SJCRH30 (cell line): ENCODE measurements around the gene CNGA2. TPM values are rescaled to one million over a fixed set of nuclear protein-coding genes. Genes with fewer than 3 reads are reported as not detected.

Experiments used
- DNase-seq, 2 experiments: peaks; one replicate each; pipeline ENCODE4 v3.0.0-alpha.2; 2015 to 2020
- H3K27ac ChIP-seq: fragments of 250-450 bp; sonication (Bioruptor Pico); 2 replicates; pipeline ENCODE4 v1.5.1; 2020; ENCODE audit warnings: mild to moderate bottlenecking, moderate library complexity
- H3K27me3 ChIP-seq: fragments of 250-450 bp; sonication (Bioruptor Pico); 2 replicates; pipeline ENCODE4 v1.5.1; 2020; ENCODE audit warnings: mild to moderate bottlenecking, moderate library complexity
- H3K36me3 ChIP-seq: fragments of 250-450 bp; sonication (Bioruptor Pico); 2 replicates; pipeline ENCODE4 v1.5.1; 2020; ENCODE audit warnings: mild to moderate bottlenecking, moderate library complexity
- H3K4me1 ChIP-seq: fragments of 250-450 bp; sonication (Bioruptor Pico); 2 replicates; pipeline ENCODE4 v1.5.1; 2020; ENCODE audit warnings: mild to moderate bottlenecking, moderate library complexity
- H3K4me3 ChIP-seq: fragments of 250-450 bp; sonication (Bioruptor Pico); 2 replicates; pipeline ENCODE4 v1.5.1; 2020; ENCODE audit warnings: mild to moderate bottlenecking, moderate library complexity
- H3K9me3 ChIP-seq: fragments of 250-450 bp; sonication (Bioruptor Pico); replicated peaks from 2 replicates; pipeline ENCODE4 v1.5.1; 2020; ENCODE audit warnings: mild to moderate bottlenecking, moderate library complexity
- total RNA-seq: library from RNA; depleted of rRNA; stranded (reverse); fragments of >200 nt; shearing (Covaris generic); gene quantifications from 2 replicates; pipeline ENCODE4 v1.2.3, GENCODE V29; 2014

Gene CNGA2
- total RNA-seq, 1 experiment from 2014 or later = not detected

- H3K4me3 ChIP-seq = no peak overlapping the region
- H3K9me3 ChIP-seq = no peaks in the 10 kb centered on the region
- no peak for DNase-seq
- H3K36me3 ChIP-seq = no peaks in the 10 kb centered on the region
- H3K27ac ChIP-seq = no peak overlapping the region
- no peaks in the 10 kb centered on the region for H3K4me1 ChIP-seq
- H3K27me3 ChIP-seq = no peaks in the 10 kb centered on the region
These were observed 9.3 kb upstream of the CNGA2 start for GRCh38 chrX:151725338-151725614.

GRCh38 chrX:151726751-151727150 is 7.8 kb upstream of the CNGA2 start:
- no peak for DNase-seq
- no peaks in the 10 kb centered on the region for H3K27me3 ChIP-seq
- H3K27ac ChIP-seq = no peak overlapping the region
- H3K4me1 ChIP-seq = no peaks in the 10 kb centered on the region
- no peaks in the 10 kb centered on the region for H3K9me3 ChIP-seq
- H3K4me3 ChIP-seq = no peak overlapping the region
- H3K36me3 ChIP-seq = no peaks in the 10 kb centered on the region

GRCh38 chrX:151727346-151727745 is 7.2 kb upstream of the CNGA2 start:
- Histone ChIP-seq H3K27ac (no peak overlapping the region), H3K9me3 (no peaks in the 10 kb centered on the region), H3K4me3 (no peak overlapping the region), H3K4me1 (no peaks in the 10 kb centered on the region), H3K36me3 (no peaks in the 10 kb centered on the region), H3K27me3 (no peaks in the 10 kb centered on the region)
- no peak for DNase-seq

- H3K4me3 ChIP-seq = no peak overlapping the region
- H3K4me1 ChIP-seq = no peaks in the 10 kb centered on the region
- no peak overlapping the region for H3K27ac ChIP-seq
- DNase-seq = no peak
- H3K36me3 ChIP-seq = no peaks in the 10 kb centered on the region
- no peaks in the 10 kb centered on the region for H3K9me3 ChIP-seq
- no peaks in the 10 kb centered on the region for H3K27me3 ChIP-seq
These were observed 5.4 kb upstream of the CNGA2 start for GRCh38 chrX:151729056-151729725.

- Histone ChIP-seq H3K36me3 (no peaks in the 10 kb centered on the region), H3K4me1 (no peaks in the 10 kb centered on the region), H3K4me3 (no peak overlapping the region), H3K27me3 (no peaks in the 10 kb centered on the region), H3K27ac (no peak overlapping the region), H3K9me3 (no peaks in the 10 kb centered on the region)
- DNase-seq = no peak
These were observed 673 bp downstream of the CNGA2 start for GRCh38 chrX:151735219-151735618.

GRCh38 chrX:151736685-151737084 is 2.1 kb downstream of the CNGA2 start:
- Histone ChIP-seq H3K27ac (no peak overlapping the region), H3K27me3 (no peaks in the 10 kb centered on the region), H3K4me3 (no peak overlapping the region), H3K4me1 (no peaks in the 10 kb centered on the region), H3K9me3 (no peaks in the 10 kb centered on the region), H3K36me3 (no peaks in the 10 kb centered on the region)
- no peak for DNase-seq

GRCh38 chrX:151737494-151737893 is 2.9 kb downstream of the CNGA2 start:
- DNase-seq = no peak
- no peak overlapping the region for H3K4me3 ChIP-seq
- H3K27ac ChIP-seq = no peak overlapping the region
- no peaks in the 10 kb centered on the region for H3K36me3 ChIP-seq
- H3K9me3 ChIP-seq = no peaks in the 10 kb centered on the region
- no peaks in the 10 kb centered on the region for H3K27me3 ChIP-seq
- H3K4me1 ChIP-seq = no peaks in the 10 kb centered on the region

- no peaks in the 10 kb centered on the region for H3K4me1 ChIP-seq
- DNase-seq = no peak
- no peaks in the 10 kb centered on the region for H3K9me3 ChIP-seq
- no peak overlapping the region for H3K4me3 ChIP-seq
- H3K27ac ChIP-seq = no peak overlapping the region
- no peaks in the 10 kb centered on the region for H3K27me3 ChIP-seq
- H3K36me3 ChIP-seq = no peaks in the 10 kb centered on the region
These were observed 4.2 kb downstream of the CNGA2 start for GRCh38 chrX:151738751-151739150.

- no peaks in the 10 kb centered on the region for H3K27me3 ChIP-seq
These were observed 7.1 kb downstream of the CNGA2 start for GRCh38 chrX:151741606-151742005.

GRCh38 chrX:151742311-151742710 is 7.8 kb downstream of the CNGA2 start:
- no peaks in the 10 kb centered on the region for H3K9me3 ChIP-seq
- H3K4me3 ChIP-seq = no peak overlapping the region
- H3K4me1 ChIP-seq = no peaks in the 10 kb centered on the region
- no peak for DNase-seq
- H3K36me3 ChIP-seq = no peaks in the 10 kb centered on the region
- no peak overlapping the region for H3K27ac ChIP-seq
- H3K27me3 ChIP-seq = no peaks in the 10 kb centered on the region

More at GRCh38 chrX:151741606-151742005, 7.1 kb downstream of the CNGA2 start:
- Histone ChIP-seq H3K27ac (no peak overlapping the region), H3K9me3 (no peaks in the 10 kb centered on the region), H3K36me3 (no peaks in the 10 kb centered on the region), H3K4me1 (no peaks in the 10 kb centered on the region), H3K4me3 (no peak overlapping the region)
- no peak for DNase-seq

- DNase-seq = no peak
- Histone ChIP-seq H3K27me3 (no peaks in the 10 kb centered on the region), H3K36me3 (no peaks in the 10 kb centered on the region)
These were observed 9.3 kb downstream of the CNGA2 start for GRCh38 chrX:151743651-151744470.

GRCh38 chrX:151745651-151746050 is 11.1 kb downstream of the CNGA2 start:
- Histone ChIP-seq H3K27me3 (no peaks in the 10 kb centered on the region), H3K27ac (no peak overlapping the region), H3K4me3 (no peak overlapping the region), H3K4me1 (no peaks in the 10 kb centered on the region), H3K9me3 (no peaks in the 10 kb centered on the region), H3K36me3 (no peaks in the 10 kb centered on the region)
- no peak for DNase-seq

More at GRCh38 chrX:151743651-151744470, 9.3 kb downstream of the CNGA2 start:
- Histone ChIP-seq H3K27ac (no peak overlapping the region), H3K4me1 (no peaks in the 10 kb centered on the region), H3K4me3 (no peak overlapping the region), H3K9me3 (no peaks in the 10 kb centered on the region)

- no peaks in the 10 kb centered on the region for H3K9me3 ChIP-seq
- H3K36me3 ChIP-seq = no peaks in the 10 kb centered on the region
- DNase-seq = no peak
These were observed 12.0 kb downstream of the CNGA2 start for GRCh38 chrX:151746502-151746901.

GRCh38 chrX:151750511-151750910 is 16.0 kb downstream of the CNGA2 start:
- Histone ChIP-seq H3K27ac (no peak overlapping the region), H3K9me3 (no peaks in the 10 kb centered on the region), H3K4me1 (no peaks in the 10 kb centered on the region), H3K4me3 (no peak overlapping the region), H3K27me3 (no peaks in the 10 kb centered on the region), H3K36me3 (no peaks in the 10 kb centered on the region)
- DNase-seq = no peak

More at GRCh38 chrX:151746502-151746901, 12.0 kb downstream of the CNGA2 start:
- H3K27me3 ChIP-seq = no peaks in the 10 kb centered on the region
- H3K4me1 ChIP-seq = no peaks in the 10 kb centered on the region
- no peak overlapping the region for H3K4me3 ChIP-seq
- H3K27ac ChIP-seq = no peak overlapping the region

GRCh38 chrX:151752847-151753246 is 18.3 kb downstream of the CNGA2 start:
- Histone ChIP-seq H3K27me3 (no peaks in the 10 kb centered on the region), H3K27ac (no peak overlapping the region), H3K9me3 (no peaks in the 10 kb centered on the region), H3K4me3 (no peak overlapping the region), H3K36me3 (no peaks in the 10 kb centered on the region), H3K4me1 (no peaks in the 10 kb centered on the region)
- no peak for DNase-seq
